CMK (cell line): ENCODE data around the gene NLGN1.

Experiments used
- DNase-seq: peaks from one replicate; pipeline ENCODE4 v3.0.0-alpha.2; 2010; ENCODE audit warnings: low read depth

Gene NLGN1

DNA sequence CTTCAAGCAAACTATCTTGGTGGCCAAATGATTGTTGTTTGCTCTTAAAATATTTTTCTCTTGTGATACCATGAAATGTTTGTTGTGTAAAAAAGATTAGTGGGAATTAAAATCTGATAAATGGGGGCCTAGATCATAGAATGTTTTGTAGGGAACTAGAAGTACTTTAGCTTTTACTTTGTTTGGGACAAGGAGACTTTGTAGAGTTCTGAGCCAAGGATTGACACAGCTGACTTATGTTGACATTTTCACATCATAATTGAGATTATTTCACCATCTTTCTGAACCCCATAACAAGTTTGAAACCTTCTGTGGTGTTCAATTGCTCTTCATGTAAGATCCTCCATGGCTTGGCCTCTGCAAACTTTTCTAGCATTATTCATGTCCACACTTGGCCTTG lies 235.4 kb downstream of the NLGN1 start:
- DNase-seq = no peak

DNA sequence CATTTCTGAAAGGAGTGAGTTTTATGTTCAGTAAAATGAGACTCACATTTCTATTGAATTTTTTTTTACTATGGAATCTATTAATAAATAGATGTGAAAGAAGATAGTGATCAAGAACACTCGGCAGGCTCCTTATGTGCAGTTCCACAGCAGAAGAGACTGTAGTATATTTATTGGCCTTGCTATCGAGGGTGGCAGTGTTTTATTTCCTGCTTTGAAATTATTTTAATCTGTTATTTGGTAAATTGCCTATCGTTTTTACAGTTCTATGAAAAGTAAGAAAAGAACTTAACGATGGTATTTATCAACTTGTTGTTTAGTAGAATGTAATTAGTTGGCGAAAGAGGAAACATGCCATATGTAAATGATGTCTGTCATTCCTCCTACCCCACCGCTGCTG lies 238.3 kb downstream of the NLGN1 start:
- DNase-seq = no peak

DNA sequence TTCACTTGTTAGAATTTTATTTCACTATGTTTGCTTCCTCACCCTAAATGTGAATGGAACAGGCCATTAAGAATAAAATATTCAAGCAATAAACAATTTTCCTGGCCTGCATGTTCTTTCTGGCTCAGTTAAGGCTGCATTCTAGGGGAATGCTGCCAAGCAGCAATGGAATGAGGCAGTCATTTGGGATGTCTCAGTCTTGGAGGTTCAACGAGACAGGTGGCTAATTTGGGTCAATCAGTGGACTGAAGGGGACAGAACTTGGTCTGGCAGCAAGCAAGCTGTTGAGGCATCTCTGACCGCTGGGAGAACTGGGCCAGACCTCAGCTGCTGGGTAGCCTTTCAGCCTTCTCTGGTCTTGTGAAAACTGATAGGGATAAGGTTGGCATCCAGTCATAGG lies 241.6 kb downstream of the NLGN1 start:
- DNase-seq = no peak

DNA sequence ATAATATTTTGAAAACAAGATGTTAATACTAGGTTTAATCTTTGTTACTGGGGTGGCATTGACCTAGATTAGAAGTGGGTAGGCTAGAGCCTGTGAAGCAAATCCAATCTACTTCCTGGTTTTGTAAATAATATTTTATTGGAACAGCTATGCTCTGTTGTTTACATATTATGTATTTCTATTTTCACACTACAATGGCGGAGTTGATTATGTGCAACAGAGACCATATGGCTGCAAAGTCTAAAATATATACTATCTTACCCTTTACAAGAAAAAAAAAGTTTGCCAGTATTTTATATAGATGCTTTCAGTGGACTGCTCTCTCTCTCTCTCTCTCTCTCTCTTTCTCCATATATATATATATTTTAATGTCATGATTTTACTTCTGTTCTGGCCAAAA lies 244.2 kb downstream of the NLGN1 start:
- DNase-seq = no peak

DNA sequence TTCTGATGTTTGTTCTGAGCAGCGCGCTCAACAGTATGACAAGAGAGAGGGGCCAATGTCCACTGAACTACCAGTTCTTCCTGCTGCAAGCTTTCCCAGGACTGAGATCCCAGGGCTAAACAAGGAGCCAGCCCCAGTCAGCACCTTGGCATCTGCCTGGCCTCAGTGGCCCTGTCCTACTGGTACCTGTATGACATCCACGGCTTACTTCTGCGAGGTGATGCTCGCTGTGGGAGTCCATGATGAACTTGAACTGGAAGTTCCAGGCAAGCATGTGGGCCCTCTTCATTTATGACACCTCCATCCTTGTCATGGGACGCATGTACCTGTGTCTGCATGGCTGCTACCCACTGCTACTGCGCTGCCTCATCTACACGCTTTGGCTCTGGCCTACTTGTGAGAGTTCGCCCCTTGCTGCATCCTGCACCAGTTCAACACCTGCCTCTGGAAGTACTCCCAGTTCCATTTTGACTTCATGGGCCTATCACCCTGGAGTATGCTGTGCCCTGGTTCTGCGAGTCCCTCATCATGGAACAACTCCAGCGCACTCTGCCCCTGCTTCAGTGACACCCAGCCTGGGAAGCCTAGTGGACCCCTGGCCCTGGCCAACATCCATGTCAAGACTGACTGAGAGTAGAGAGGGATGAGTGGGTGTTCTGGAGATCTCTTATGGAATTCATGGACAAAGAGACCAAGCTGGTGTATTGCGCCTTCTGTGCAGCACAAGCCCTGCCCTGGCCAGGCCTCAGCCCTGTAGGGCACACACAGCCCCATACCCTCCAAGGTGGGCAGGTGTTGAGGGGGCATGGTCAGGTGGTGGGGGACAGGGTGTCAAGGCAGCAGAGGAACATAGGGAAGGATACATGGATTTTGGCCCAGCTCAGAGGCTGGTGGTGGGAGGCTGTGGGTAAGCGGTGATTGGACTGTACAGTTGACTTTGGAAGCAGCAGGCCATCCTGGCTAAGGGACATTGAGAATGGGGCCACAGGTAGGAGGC lies 246.8 kb downstream of the NLGN1 start:
- DNase-seq = no peak

DNA sequence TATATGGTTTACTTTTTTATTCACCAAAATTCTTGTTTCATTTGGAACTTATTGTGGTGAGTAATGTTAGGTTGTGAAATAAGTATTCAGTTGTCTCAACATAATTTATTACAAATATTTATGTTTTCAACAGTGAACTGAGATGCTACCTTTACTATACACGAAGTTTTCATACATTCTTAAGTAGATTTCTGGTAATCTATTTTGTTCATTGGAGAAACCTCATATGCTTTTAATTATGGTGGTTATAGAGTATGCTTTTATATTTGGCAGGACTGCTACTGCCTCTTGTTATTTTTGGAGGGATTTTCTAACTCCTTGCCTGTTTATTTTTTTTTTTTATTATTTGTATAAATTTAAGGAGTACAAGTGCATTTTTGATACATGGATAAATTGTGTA lies 253.1 kb downstream of the NLGN1 start:
- no peak for DNase-seq

DNA sequence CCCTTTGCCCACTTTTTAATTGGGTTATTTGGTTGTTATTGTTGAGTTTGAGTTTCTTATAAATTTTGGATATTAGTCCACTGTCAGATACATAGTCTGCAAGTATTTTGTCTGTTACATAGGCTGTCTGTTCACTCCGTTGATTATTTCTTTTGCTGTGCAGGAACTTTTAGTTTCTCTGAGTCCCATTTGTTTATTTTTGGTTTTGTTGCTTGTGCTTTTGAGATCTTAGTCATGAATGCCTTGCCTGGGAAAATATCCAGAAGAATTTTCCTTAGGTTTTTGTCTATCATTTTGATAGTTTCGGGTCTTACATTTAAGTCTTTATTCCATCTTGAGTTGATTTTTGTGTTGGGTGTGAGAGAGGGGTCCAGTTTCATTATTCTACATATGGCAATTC lies 254.5 kb downstream of the NLGN1 start:
- no peak for DNase-seq

DNA sequence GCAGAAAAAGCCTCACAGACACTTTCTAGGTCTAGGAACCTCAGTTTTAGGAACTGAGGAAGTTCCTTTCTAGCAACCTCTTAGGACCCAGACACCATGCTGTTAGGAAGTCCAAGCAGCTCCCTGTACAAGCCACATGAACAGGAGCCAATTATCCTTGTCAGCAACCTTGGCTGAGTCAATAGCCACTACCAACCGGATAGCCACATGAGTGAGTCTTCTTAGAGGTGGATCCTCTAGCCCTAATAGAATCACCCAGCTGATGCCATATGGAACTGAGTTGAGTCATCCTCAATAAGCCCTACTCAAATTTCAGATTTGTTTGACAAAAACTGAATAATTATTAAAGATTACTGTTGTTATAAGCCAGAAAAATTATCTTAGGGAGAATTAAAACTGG lies 256.2 kb downstream of the NLGN1 start:
- no peak for DNase-seq

DNA sequence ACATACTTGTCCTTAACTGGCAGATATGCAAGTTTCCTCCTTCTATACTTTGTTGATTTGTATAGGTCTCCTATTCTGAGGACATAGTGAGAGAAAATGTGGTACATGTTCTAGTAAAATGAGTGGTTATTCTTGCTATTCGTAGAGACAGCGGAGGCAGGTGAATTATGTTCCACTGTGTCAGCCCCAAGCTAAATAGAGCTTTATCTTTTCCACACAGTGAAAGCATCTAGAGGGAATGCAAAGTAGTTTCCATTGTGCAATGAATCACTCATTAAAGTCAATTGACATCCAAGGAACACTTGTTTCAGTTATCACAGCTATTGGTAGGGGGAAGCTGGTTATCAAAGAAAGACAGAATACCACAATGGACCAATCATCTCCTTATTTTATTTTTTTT lies 262.4 kb downstream of the NLGN1 start:
- DNase-seq = no peak

DNA sequence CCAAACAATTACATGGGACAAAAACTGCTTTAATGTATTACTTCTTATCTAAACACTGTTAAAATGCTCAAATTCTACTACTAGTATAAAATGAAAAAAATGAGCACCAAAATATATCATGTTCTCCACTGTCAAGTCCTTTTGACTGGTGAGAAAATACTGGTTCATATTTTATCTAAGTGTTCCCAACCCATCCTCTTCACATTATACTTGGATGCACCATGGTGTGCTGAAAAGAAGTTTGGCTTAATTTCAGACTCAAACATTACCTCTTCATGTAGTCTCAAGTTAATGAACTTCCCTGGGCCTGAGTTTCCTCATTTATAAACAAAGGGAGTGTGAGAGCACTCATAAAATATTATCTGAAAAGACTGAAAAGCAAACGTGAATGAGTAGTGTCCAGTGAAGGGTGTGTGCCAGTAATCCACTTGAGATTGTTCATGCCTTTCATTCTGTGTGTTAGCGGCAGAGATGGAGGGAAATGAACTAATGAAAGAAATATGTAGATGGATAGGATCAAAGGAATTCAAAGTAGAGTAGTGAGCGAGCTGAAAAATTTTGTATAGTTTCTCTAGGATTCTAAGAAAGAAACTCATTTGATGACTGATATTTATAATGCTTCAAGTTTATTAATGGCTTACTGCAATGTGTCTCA lies 263.2 kb downstream of the NLGN1 start:
- no peak for DNase-seq

DNA sequence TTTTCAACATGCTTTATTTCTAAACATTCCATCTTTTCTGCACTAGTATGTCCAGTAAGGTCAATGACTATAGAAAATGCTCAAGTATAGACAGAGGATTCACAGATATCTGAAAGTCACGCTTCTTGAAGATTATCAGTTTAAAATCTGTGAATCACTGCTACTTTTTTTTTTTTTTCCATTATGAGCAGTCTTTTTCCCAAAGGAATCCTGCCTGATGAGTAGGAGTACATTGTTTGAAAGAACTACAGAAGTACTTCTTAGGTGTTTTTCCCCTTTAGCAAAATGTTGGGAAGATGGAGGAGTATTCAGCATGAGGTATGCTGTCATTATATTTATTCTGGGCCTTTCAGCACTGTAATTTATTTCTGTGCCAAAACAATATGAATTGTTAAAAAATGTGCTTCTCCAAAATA lies 266.2 kb downstream of the NLGN1 start:
- no peak for DNase-seq

DNA sequence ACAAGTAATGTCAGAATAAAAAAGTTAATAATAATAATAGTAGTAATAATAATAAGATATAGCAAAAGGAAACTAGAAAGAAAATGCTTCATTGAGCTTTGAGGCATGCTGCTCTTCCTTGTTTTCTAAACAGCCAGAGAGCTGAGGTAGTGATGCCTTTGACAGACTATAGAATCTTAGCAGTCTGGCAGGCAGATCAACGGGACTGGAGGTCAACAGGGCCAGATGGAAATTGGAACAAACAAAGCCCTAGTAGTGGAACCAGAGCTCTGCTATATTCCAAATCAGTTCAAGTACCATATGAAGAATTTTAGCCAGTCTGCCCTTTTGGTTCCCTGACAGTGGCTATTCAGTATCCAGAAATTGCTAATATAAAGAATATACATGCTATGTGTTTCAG lies 278.6 kb downstream of the NLGN1 start:
- DNase-seq = no peak

DNA sequence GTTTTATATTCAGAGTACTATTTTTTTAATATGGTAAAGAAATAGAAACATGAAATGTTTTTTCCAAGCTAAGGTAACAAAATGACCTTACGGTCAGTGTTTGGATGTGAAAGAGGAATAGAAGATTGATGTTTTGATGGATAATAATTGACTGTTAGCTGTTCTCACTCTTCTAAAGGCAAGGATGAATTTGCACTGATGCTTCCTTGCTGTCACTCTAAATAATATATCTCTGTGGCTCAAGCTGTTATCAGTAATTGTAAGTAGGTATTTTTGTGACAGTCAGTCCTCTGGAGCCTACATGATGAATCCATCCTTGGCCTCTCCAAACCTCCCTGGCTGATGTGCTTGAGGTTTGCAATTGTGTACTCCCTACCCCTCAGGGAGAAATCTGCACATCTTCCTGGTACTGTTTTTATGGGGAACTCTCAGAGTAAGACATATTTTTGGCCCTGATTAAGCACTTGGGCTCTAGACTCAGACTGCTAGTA lies 283.7 kb downstream of the NLGN1 start:
- DNase-seq = no peak

DNA sequence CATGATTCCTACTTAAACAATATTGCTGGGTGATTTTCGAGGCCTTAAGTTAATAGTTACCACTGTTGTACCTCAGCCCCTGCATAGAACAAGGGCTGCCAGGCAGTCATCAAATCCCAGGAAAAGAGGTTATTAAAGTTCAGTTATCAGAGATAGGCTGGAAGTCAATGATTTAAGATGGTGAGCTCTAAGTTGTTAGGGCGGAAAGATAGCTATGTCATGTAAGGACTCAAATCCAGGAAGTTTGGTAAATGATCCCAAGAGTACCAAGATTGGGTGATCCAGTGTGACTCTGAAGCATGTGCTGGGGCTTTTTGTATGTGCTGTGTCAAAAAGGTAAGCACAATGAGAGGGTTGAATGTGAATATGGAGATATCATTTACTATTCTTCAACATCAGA lies 287.9 kb downstream of the NLGN1 start:
- no peak for DNase-seq

DNA sequence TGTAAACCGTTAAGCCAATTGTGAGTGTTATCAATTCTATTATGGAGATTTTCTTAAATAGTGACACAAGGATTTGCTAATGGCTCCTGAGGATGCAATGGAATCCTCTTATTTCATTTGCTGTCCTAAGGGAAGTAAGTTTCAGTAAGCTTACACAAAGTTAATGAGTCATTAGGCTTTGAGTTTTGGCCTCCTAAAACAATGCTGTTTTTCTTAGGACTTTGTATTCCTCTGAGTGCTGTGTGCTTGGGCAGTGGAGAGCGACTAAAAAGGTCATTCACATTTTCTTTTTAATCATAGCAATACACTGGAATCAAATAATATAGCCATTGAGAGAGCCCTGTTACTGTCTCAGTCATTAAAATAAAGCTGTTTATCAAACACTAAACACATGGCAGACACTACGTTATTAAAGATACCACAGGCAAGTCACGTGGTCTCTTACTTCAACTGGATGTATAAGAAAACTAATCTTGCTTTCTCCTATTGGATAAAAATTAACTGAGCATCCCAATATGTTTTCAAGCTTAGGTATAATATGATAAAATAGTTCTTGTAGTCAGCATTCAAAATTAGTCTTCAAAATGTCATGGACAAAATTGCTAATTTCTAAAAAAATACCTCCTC lies 290.8 kb downstream of the NLGN1 start:
- DNase-seq = no peak

DNA sequence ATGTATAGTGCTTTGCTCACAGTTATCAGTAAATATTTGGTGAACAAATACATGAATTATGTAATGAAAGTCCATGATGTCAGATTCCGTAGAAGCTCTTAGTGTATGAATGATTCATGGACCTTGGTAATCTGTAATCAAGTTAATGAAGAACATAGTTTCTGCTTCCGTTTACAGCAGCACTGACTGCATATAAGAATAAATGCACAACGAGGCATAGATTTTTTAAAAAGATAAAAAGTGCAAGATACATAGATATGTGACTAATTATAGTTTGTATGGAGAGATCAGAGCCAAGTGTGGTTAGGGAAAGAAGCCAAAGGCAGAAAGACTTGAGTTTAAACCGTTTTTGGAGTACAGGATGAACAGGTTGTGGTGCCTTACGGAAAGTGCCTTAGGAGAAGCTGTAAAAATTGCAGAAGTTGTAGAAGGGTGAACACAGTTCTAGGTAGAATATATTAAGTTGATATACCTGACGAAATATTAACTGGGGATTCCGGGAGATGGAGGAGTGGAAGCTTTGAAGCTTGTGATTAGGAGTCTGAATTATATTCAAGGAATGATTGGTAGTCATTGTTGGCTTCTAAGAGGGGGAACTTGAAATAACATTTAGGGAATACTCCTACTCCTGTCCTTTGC lies 293.1 kb downstream of the NLGN1 start:
- no peak for DNase-seq

DNA sequence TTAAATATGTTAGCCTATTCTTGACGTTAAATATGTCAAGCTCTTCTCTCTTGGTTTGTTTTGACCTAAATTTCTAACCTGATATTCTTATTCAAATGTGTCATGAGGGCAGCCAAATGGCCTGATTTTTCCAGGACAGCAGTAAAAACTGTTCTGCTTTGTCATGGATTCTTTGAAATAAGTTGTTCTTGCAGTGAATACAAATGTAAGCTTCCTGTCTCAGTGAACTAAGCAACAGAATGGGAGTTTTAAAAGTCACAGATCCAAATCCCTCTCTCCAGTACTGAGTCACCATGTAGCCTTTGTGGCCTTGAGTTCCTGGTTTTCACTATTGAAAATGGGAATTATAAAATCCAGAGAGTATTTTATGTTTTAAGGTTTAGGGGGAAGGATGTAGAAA lies 301.8 kb downstream of the NLGN1 start:
- no peak for DNase-seq

DNA sequence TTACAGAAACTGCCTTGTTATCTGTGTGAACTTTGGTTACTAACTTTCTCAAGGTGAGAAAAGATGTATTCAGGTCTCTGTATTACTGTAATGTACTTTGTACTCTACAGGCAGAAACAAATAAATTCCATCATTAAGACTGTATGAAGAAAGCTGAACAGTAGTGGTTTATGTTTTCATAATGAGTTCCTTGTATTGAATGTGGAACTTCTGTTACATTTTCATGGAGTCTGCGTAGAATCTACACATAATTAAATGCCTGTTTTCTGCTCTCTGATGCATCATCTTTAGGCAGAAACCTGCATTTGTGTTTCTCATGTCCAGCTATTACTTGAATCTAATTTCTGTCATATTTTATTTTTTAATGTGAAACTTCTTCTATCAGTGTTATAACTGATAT lies 302.8 kb downstream of the NLGN1 start:
- no peak for DNase-seq

DNA sequence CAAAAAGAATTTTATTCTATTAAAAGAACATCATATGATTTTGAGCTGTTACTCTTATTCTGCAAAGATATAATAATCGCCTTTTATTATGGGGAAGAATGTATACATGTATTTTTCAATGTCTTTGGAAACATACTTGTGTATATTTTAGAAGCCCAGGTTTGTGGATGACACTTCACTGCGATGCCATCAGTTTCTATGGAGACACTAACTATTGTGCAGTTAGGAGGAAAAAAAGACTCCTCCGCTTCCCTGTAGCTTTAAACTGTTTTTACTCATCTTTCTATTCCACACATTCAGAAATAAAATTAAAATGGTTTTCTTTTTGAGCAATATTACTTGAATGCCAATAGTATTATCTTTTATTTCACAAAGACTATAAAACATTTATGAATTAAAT lies 305.0 kb downstream of the NLGN1 start:
- no peak for DNase-seq

DNA sequence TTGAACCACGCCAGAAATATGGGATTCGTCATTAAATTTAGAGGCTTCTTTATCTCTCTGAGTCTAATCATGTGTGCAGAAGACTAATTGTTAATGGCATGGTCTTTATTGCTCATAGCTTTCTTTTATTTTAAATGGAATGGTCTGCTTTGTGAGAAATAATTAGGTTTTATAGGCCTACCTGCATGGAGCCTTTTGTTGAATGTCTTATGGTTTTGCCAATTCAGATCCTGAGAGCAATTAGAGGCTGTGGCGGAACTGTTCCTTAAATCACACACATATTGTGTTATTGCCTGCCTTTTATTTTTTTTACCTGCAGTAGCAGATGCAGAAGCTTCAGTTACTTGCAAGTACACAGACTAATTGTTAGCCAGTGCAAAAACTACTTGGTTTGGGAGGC lies 306.2 kb downstream of the NLGN1 start:
- DNase-seq = no peak

DNA sequence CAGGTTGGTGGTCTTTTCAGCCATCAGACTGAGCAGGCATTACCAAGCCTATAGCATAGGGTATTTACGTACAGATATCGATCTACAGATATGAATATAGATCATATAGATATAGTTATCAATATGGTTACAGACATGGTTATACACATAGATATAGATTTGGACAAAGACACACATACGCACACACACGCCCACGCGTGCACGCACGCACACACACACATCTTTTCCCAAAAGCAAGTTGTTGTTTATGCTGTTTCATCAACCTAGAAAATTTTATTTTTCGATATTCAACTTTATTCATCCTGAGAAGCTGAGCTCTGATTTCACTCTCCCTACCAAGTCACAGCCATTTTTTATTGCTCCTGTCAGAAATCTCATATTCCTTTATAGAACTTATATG lies 309.1 kb downstream of the NLGN1 start:
- no peak for DNase-seq

DNA sequence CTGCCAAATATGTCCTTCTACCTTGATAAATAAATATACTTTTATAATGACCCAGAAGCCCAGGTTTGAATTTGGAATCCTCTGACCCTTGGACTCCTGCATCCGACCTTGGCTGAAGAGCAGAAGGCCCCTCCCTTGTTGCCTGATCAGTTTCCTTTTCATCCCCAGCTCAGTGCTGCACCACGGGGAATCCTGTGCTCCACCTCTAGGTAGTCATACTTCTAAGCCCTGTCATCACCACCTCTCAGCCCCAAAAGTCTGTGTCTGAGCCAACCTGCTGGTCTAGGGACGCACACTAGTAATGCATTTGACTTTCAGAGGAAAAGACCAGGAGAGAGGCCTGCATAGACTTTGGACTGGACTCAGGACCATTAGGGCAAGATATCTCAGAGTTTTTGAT lies 310.6 kb downstream of the NLGN1 start:
- DNase-seq = no peak
